Prostate gland (tissue), 2 donors: ENCODE results near the gene TTC14.

Experiments
- CTCF ChIP-seq, 4 experiments: fragments of 200-600 bp in 2 of 4; fragments of 450-650 bp in 2 of 4; sonication (generic) in 2 of 4; IDR thresholded peaks; 1 replicate in 3 of 4; 2 replicates in 1 of 4; pipeline ENCODE4 v1.5.1; 2016 to 2019; ENCODE audit warnings: antibody characterized with exemption in 4 of 4, mild to moderate bottlenecking in 2 of 4, moderate library complexity in 2 of 4
- POLR2A ChIP-seq: fragments of 450-650 bp; IDR thresholded peaks from one replicate; pipeline ENCODE4 v1.6.1; 2016; ENCODE audit warnings: antibody characterized with exemption, mild to moderate bottlenecking

- TF ChIP-seq POLR2A: no peak
- TF ChIP-seq CTCF (IDR thresholded peaks at IDR 0.05): no peak
Observed at GRCh38 chr3:180626844-180627243, 24.9 kb downstream of the TTC14 start.
